HFFc6 (cell line): ENCODE results near the gene MPZL1. TPM values are rescaled to one million over a fixed set of nuclear protein-coding genes. Genes with fewer than 3 reads are reported as not detected.

ENCODE experiments used
- DNase-seq: peaks from one replicate; pipeline ENCODE4 v3.0.0-alpha.2; 2018
- H3K27ac Mint-ChIP-seq: 2 replicates; pipeline ENCODE4 v1.8.0; 2020; ENCODE audit warnings: mild to moderate bottlenecking, mixed read lengths
- H3K27me3 Mint-ChIP-seq: 2 replicates; pipeline ENCODE4 v1.8.0; 2021; ENCODE audit warnings: mild to moderate bottlenecking, moderate library complexity, mixed read lengths; ENCODE audit not compliant: insufficient read depth
- H3K36me3 Mint-ChIP-seq: 2 replicates; pipeline ENCODE4 v1.8.0; 2021; ENCODE audit warnings: low read depth, mixed read lengths
- H3K4me1 Mint-ChIP-seq: 2 replicates; pipeline ENCODE4 v1.8.0; 2020; ENCODE audit warnings: low read depth, mixed read lengths
- H3K4me3 Mint-ChIP-seq: 2 replicates; pipeline ENCODE4 v1.8.0; 2020; ENCODE audit warnings: mild to moderate bottlenecking, moderate library complexity, mixed read lengths
- H3K9me3 Mint-ChIP-seq: 2 replicates; pipeline ENCODE4 v1.8.0; 2020; ENCODE audit warnings: mild to moderate bottlenecking, mixed read lengths
- total RNA-seq, 6 experiments: library from RNA; stranded (reverse); fragmentation: NEBNext Ultra II Directional; extraction: Animal tissue kit (Norgen Biotek cat#: 25700); gene quantifications; 2 replicates in 1 of 6; 3 replicates in 5 of 6; pipeline ENCODE4 v1.2.3, GENCODE V29; 2021
- TF ChIP-seq, protein P1 (sequence below): fragments of 200-600 bp; sonication (generic); IDR thresholded peaks from 2 replicates; pipeline ENCODE4 v1.5.0; 2021; ENCODE audit warnings: antibody characterized with exemption, mild to moderate bottlenecking

The MPZL1 gene
- total RNA-seq, 6 experiments from 2014 or later = 147 to 188 (median 183) TPM

DNA sequence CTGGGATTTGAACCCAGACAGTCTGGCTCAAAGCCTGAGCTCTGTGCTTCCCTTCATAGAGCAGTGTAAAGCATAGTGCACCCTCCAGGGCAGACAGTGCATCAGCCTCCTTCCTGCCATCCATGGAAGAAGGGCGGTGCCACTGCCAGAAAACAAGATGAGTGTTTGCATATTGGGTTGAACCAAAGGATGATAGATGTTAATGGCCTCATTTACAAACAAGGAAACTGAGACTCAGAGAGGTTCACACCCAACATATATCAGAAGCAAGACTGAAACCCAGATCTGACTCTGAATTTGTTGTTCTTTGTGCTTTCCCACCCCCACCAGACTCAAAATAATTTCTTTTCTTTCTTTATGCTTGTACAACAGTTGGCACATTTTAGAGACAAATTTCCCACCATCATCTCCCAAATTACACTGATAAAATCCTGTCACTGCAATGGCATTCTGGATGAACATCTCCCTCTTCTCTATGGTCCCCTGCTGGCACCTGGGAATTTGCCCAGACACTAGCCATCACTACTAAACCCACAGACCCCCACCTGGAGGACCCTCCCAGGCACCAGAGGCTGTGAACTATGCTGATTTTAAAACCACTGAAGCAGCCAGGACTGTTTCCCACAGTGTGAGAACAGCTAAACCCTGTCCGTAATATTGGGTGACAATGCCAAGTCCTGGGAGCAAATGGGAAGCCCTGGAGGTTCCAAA lies 45.4 kb upstream of the MPZL1 start:
- no peaks in the 10 kb centered on the region for H3K4me1 Mint-ChIP-seq

DNA sequence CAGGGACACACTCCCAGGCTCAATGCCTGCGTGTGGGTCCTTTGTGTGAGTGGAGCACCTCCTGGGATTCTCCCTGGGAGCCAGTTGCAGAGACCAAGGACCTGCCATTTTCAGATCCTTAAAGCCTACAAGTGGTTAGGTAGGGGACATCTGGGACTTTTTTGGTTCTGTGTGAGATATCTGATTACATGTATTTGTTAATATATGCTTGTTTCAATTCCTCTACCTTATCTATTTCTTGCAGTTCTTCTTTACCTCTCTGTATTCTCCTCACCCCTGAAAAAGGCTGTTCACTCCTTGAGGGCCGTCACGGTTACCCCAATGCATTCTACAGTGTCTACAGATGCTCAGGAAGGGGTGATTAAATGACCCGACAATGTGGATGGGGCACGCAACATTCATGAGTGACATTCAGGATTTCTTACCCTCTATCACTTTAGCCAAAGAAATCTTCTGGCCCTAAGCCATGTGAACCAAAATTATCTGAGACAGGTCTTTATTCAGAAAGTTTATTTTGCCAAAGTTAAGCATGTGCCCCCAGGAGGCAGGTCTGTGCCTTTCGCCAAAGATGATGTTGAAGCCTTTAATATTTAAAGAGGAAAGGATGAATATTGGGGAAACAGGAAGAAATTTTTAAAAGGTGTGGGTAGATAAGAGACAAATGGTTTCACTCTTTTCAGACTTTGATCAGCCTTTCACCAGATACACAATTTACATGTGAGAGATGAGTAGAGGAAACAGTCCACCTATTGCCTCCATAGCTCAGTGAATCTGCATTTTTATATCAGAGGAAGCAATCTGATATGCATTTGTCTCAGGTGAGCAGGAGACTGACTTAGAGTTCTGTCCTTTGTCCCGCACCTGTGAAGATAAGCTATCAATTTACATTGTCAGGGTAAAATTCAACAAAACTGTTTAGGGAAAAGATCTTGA lies 44.6 kb upstream of the MPZL1 start:
- peaks cover 38% of the 10 kb centered on the region for H3K27me3 Mint-ChIP-seq
- H3K27ac Mint-ChIP-seq = no peak overlapping the region
- H3K9me3 Mint-ChIP-seq = no peaks in the 10 kb centered on the region
- no peak overlapping the region for H3K4me3 Mint-ChIP-seq
- no peaks in the 10 kb centered on the region for H3K36me3 Mint-ChIP-seq
- no peaks in the 10 kb centered on the region for H3K4me1 Mint-ChIP-seq
- TF ChIP-seq, protein P1, sequence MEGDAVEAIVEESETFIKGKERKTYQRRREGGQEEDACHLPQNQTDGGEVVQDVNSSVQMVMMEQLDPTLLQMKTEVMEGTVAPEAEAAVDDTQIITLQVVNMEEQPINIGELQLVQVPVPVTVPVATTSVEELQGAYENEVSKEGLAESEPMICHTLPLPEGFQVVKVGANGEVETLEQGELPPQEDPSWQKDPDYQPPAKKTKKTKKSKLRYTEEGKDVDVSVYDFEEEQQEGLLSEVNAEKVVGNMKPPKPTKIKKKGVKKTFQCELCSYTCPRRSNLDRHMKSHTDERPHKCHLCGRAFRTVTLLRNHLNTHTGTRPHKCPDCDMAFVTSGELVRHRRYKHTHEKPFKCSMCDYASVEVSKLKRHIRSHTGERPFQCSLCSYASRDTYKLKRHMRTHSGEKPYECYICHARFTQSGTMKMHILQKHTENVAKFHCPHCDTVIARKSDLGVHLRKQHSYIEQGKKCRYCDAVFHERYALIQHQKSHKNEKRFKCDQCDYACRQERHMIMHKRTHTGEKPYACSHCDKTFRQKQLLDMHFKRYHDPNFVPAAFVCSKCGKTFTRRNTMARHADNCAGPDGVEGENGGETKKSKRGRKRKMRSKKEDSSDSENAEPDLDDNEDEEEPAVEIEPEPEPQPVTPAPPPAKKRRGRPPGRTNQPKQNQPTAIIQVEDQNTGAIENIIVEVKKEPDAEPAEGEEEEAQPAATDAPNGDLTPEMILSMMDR = no peak
- no peak for DNase-seq

More for the DNA sequence above, 45.4 kb upstream of the MPZL1 start:
- DNase-seq = no peak
- TF ChIP-seq, protein P1 = no peak
- H3K36me3 Mint-ChIP-seq = no peaks in the 10 kb centered on the region
- no peak overlapping the region for H3K27ac Mint-ChIP-seq
- H3K9me3 Mint-ChIP-seq = no peaks in the 10 kb centered on the region
- no peak overlapping the region for H3K4me3 Mint-ChIP-seq
- H3K27me3 Mint-ChIP-seq = peaks cover 37% of the 10 kb centered on the region

DNA sequence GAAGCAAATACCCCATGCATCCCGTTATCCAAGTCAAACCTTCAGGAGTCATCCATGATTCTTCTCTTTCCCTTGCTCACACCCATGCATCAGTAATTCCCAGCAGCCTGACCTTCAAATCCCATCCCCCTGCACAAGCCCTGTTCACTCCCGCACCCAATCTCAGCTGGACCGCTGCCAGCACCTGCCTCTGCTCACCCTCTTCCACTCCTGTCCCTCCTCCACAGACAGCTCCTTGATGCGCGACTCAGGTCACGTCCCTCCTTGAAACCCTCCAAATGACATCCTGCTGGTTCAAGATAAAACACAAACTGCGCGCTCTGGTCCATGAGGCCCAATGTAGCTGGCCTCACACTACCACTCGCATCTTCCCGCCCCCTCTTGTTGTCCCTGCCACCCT lies 43.4 kb upstream of the MPZL1 start:
- TF ChIP-seq, protein P1 = no peak
- no peak overlapping the region for H3K27ac Mint-ChIP-seq

DNA sequence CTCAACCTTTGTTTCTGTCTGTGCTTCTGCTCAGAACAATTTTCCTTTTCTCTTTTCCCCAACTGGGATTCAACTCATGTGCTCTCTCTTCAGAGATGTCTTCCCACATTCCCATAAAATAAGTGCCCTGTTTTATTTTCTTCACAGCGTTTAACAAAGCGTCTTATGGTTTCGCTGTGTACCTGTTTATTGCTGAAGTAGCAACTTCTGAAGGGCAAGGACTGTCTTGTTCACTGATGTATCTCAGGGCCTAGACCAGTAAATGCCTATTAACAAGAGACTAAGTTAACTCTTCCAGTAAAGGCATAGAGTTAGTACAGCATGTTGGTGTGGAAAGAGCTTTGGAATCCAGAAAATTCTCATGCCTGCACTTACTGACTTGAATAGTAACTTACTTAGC lies 42.9 kb upstream of the MPZL1 start:
- H3K36me3 Mint-ChIP-seq = no peaks in the 10 kb centered on the region
- no peaks in the 10 kb centered on the region for H3K4me1 Mint-ChIP-seq
- no peak for DNase-seq
- H3K27ac Mint-ChIP-seq = no peak overlapping the region
- peaks cover 33% of the 10 kb centered on the region for H3K27me3 Mint-ChIP-seq
- TF ChIP-seq, protein P1 = no peak
- no peaks in the 10 kb centered on the region for H3K9me3 Mint-ChIP-seq
- H3K4me3 Mint-ChIP-seq = no peak overlapping the region

More for the DNA sequence above, 43.4 kb upstream of the MPZL1 start:
- Mint-ChIP-seq H3K4me3 (no peak overlapping the region), H3K36me3 (no peaks in the 10 kb centered on the region), H3K27me3 (peaks cover 36% of the 10 kb centered on the region), H3K9me3 (no peaks in the 10 kb centered on the region), H3K4me1 (no peaks in the 10 kb centered on the region)
- no peak for DNase-seq

DNA sequence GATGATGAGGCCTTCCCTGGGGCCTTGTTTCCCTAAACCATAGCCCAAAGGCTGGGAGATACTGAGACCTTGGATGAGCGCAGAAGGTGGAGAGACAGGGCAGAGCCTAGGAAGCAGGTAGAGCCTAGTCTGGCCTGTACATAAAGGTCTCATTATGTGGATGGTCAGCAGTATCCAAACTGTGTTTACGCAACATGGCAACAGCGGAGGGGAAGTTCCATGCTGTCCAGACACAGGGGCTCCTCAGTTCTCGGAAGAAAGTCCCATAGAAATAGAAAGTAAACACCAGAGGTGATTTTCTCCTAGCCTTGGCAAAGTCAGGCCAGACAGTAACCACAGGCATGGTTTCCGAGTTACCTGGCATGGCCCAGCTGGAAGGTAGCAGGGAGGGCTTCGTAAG lies 42.1 kb upstream of the MPZL1 start:
- no peaks in the 10 kb centered on the region for H3K36me3 Mint-ChIP-seq
- no peaks in the 10 kb centered on the region for H3K9me3 Mint-ChIP-seq
- peaks cover 37% of the 10 kb centered on the region for H3K27me3 Mint-ChIP-seq
- no peak overlapping the region for H3K27ac Mint-ChIP-seq
- no peak for DNase-seq
- TF ChIP-seq, protein P1 = no peak
- no peaks in the 10 kb centered on the region; the same call in 1 of the 2 replicates for H3K4me1 Mint-ChIP-seq
- H3K4me3 Mint-ChIP-seq = no peak overlapping the region
